HUES48 (cell line): Measurements from ENCODE around the gene SLC16A1.
"Not testable (repeated sequence)": the region's sequence is repeated elsewhere in the genome, so short reads cannot be mapped to it uniquely, and the experiment has no call there.

Source experiments
- H3K27ac ChIP-seq: one replicate; pipeline ENCODE4 v1.7.0; 2013; ENCODE audit warnings: low read depth, low read length, inconsistent platforms
- H3K27me3 ChIP-seq: 2 replicates; pipeline ENCODE4 v1.6.1; 2013; ENCODE audit warnings: mild to moderate bottlenecking, low read length; ENCODE audit not compliant: control insufficient read depth, insufficient read depth
- H3K36me3 ChIP-seq: 2 replicates; pipeline ENCODE4 v1.6.1; 2013; ENCODE audit warnings: low read length; ENCODE audit not compliant: control insufficient read depth, insufficient read depth
- H3K4me1 ChIP-seq: 2 replicates; pipeline ENCODE4 v1.6.1; 2013; ENCODE audit warnings: mild to moderate bottlenecking, low read length; ENCODE audit not compliant: control insufficient read depth, insufficient read depth
- H3K4me3 ChIP-seq: 2 replicates; pipeline ENCODE4 v1.5.1; 2013; ENCODE audit warnings: mild to moderate bottlenecking, low read depth, low read length
- H3K9ac ChIP-seq: 2 replicates; pipeline ENCODE4 v1.6.1; 2013; ENCODE audit warnings: mild to moderate bottlenecking, low read depth, low read length, moderate library complexity
- H3K9me3 ChIP-seq: 2 replicates; pipeline ENCODE4 v1.6.1; 2013; ENCODE audit warnings: low read length; ENCODE audit not compliant: control insufficient read depth, insufficient read depth

SLC16A1 gene

GRCh38 chr1:112990271-112990670 is 34.3 kb upstream of the SLC16A1 start:
- 0 out of 2 replicates have a peak, but pooled peaks cover 4% of the 10 kb centered on the region for H3K4me1 ChIP-seq
- no peaks in the 10 kb centered on the region for H3K27me3 ChIP-seq
- no peak overlapping the region for H3K27ac ChIP-seq

GRCh38 chr1:112988367-112988766 is 32.4 kb upstream of the SLC16A1 start:
- H3K9me3 ChIP-seq = no peaks in the 10 kb centered on the region
- H3K9ac ChIP-seq = no peak overlapping the region
- H3K27me3 ChIP-seq = no peaks in the 10 kb centered on the region
- no peaks in the 10 kb centered on the region for H3K36me3 ChIP-seq
- 0 out of 2 replicates have a peak, but pooled peaks cover 4% of the 10 kb centered on the region for H3K4me1 ChIP-seq
- H3K4me3 ChIP-seq = no peak overlapping the region
- no peak overlapping the region for H3K27ac ChIP-seq

More at GRCh38 chr1:112990271-112990670, 34.3 kb upstream of the SLC16A1 start:
- Histone ChIP-seq H3K36me3 (no peaks in the 10 kb centered on the region), H3K9ac (no peak overlapping the region), H3K4me3 (no peak overlapping the region), H3K9me3 (no peaks in the 10 kb centered on the region)

GRCh38 chr1:112985123-112985522 is 29.1 kb upstream of the SLC16A1 start:
- Histone ChIP-seq H3K27me3 (no peaks in the 10 kb centered on the region), H3K4me1 (no peaks in the 10 kb centered on the region), H3K9ac (no peak overlapping the region), H3K36me3 (no peaks in the 10 kb centered on the region), H3K27ac (no peak overlapping the region), H3K4me3 (no peak overlapping the region), H3K9me3 (no peaks in the 10 kb centered on the region)

GRCh38 chr1:112983537-112984131 is 27.6 kb upstream of the SLC16A1 start:
- Histone ChIP-seq H3K9ac (no peak overlapping the region), H3K9me3 (no peaks in the 10 kb centered on the region), H3K27me3 (no peaks in the 10 kb centered on the region), H3K27ac (no peak overlapping the region), H3K36me3 (no peaks in the 10 kb centered on the region), H3K4me1 (no peaks in the 10 kb centered on the region), H3K4me3 (no peak overlapping the region)

- Histone ChIP-seq H3K9ac (no peak overlapping the region), H3K4me1 (no peaks in the 10 kb centered on the region), H3K9me3 (no peaks in the 10 kb centered on the region), H3K27ac (no peak overlapping the region), H3K36me3 (no peaks in the 10 kb centered on the region), H3K4me3 (no peak overlapping the region), H3K27me3 (no peaks in the 10 kb centered on the region)
Measured at GRCh38 chr1:112982853-112983536, 27.0 kb upstream of the SLC16A1 start.

GRCh38 chr1:112982328-112982727 is 26.3 kb upstream of the SLC16A1 start:
- Histone ChIP-seq H3K9ac (no peak overlapping the region), H3K9me3 (no peaks in the 10 kb centered on the region), H3K4me1 (no peaks in the 10 kb centered on the region), H3K27me3 (no peaks in the 10 kb centered on the region), H3K4me3 (no peak overlapping the region), H3K36me3 (no peaks in the 10 kb centered on the region), H3K27ac (no peak overlapping the region)

GRCh38 chr1:112981834-112982233 is 25.8 kb upstream of the SLC16A1 start:
- not testable (repeated sequence) for H3K27ac ChIP-seq, H3K36me3 ChIP-seq, H3K4me3 ChIP-seq, H3K9me3 ChIP-seq, H3K9ac ChIP-seq, H3K4me1 ChIP-seq, H3K27me3 ChIP-seq

GRCh38 chr1:112981426-112981825 is 25.4 kb upstream of the SLC16A1 start:
- no peaks in the 10 kb centered on the region for H3K9me3 ChIP-seq

GRCh38 chr1:112975336-112975735 is 19.3 kb upstream of the SLC16A1 start:
- Histone ChIP-seq H3K9me3 (no peaks in the 10 kb centered on the region), H3K27ac (no peak overlapping the region), H3K4me3 (no peak overlapping the region), H3K9ac (no peak overlapping the region), H3K36me3 (peaks cover 5% of the 10 kb centered on the region), H3K27me3 (no peaks in the 10 kb centered on the region), H3K4me1 (no peaks in the 10 kb centered on the region)

More at GRCh38 chr1:112981426-112981825, 25.4 kb upstream of the SLC16A1 start:
- Histone ChIP-seq H3K36me3 (no peaks in the 10 kb centered on the region), H3K27ac (no peak overlapping the region), H3K4me1 (no peaks in the 10 kb centered on the region), H3K27me3 (no peaks in the 10 kb centered on the region), H3K4me3 (no peak overlapping the region), H3K9ac (no peak overlapping the region)

GRCh38 chr1:112974646-112975045 is 18.6 kb upstream of the SLC16A1 start:
- H3K9ac ChIP-seq = no peak overlapping the region
- no peaks in the 10 kb centered on the region for H3K4me1 ChIP-seq
- H3K36me3 ChIP-seq = peaks cover 5% of the 10 kb centered on the region
- H3K4me3 ChIP-seq = no peak overlapping the region
- no peak overlapping the region for H3K27ac ChIP-seq
- H3K9me3 ChIP-seq = no peaks in the 10 kb centered on the region
- no peaks in the 10 kb centered on the region for H3K27me3 ChIP-seq

GRCh38 chr1:112973788-112974187 is 17.8 kb upstream of the SLC16A1 start:
- Histone ChIP-seq H3K36me3 (peaks cover 5% of the 10 kb centered on the region), H3K4me1 (no peaks in the 10 kb centered on the region), H3K4me3 (no peak overlapping the region), H3K9me3 (no peaks in the 10 kb centered on the region), H3K27ac (no peak overlapping the region), H3K9ac (no peak overlapping the region), H3K27me3 (no peaks in the 10 kb centered on the region)
